GM12865 (cell line): Measurements from ENCODE around the gene PIGR.

Source experiments
- DNase-seq: peaks from one replicate; pipeline ENCODE4 v3.0.0; 2010; ENCODE audit warnings: low read depth
- H3K4me3 ChIP-seq: 2 replicates; pipeline ENCODE4 v1.5.1; 2011; ENCODE audit warnings: mild to moderate bottlenecking, low read depth, low read length, control low read depth
- CTCF ChIP-seq: IDR thresholded peaks from 2 replicates; pipeline ENCODE4 v1.5.1; 2011; ENCODE audit warnings: low read length, control low read depth, low read depth, inconsistent platforms; ENCODE audit not compliant: insufficient read depth; ENCODE audit errors: missing control alignments

PIGR gene

DNA sequence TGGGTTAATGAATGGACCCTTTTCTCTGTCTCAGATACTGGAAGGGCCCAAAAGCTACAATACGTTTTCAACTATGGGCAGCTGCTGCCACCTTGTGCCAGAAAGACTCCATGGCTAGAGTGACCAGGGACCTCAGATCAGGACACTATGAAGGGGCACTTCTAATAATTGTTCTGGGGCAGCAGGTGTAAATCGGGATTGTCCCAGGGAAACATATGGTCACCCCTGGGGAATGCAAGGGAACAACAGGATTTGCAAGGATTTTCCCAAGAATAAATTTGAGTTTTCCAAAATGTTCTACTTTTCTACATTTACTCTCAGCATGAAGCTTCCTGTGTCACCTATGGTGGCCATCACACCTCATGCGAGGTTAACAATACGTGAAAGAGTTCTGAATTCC is 36.0 kb upstream of the PIGR start:
- peak; percentile 82 for TF ChIP-seq CTCF
- H3K4me3 ChIP-seq, result no peak overlapping the region
- DNase-seq, result peak; percentile 68

DNA sequence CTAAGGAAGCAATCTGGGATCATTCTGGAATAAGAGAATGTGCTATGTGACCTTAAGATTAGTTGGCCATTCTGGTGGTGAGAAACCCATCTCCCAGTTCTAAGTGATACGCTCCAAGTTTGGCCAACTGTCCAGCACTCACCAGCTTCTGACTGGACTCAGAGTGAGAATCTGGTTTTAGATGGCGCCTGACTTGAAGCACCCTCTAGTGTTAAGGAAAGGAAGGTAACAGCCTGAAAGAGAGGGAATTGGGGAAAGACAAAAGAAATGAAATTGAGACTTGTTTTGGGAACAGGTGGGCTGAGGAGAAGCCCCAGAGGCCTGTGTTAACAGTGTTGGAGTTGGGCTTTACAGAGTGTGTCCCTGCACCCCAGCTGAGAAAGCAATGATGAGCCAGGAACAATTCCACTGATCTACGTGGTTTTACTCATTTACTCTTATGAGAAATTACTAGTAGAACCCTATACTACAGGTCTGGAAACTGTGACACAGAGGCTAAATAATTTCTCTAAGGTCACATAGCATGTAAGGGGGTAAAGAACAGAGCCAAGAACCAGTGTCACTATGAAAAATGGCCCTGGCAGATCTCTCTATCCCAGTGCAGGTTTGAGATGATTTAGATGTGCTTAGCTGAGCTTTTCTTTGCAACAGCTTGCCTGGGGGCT is 33.2 kb upstream of the PIGR start:
- peak; percentile 41 for DNase-seq

DNA sequence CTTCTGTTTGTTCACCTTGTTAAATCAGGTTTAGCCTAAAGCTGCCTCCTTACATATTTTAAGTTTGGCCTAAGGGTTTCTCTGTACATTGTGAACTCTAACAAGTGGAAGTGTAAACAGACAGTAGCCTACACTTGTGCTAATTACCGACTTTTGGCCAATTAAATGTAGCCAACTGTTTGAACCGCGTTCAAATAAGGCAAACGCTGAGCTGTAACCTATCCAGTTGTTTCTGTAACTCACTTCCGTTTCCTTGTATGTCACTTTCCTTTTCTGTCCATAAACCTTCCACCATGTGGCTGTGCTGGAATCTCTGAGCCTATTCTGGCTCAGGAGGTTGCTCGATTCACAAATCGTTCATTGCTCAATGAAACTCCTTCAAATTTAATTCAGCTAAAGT is 32.0 kb upstream of the PIGR start:
- no peak overlapping the region for H3K4me3 ChIP-seq
- DNase-seq, result no peak

More for the DNA sequence above, 33.2 kb upstream of the PIGR start:
- no peak overlapping the region for H3K4me3 ChIP-seq
- peak; percentile 57 for TF ChIP-seq CTCF

GRCh38 chr1:206975306-206975705 is 29.0 kb upstream of the PIGR start:
- no peak for DNase-seq
- no peak overlapping the region for H3K4me3 ChIP-seq
- TF ChIP-seq CTCF, result no peak

More for the DNA sequence above, 32.0 kb upstream of the PIGR start:
- no peak for TF ChIP-seq CTCF

DNA sequence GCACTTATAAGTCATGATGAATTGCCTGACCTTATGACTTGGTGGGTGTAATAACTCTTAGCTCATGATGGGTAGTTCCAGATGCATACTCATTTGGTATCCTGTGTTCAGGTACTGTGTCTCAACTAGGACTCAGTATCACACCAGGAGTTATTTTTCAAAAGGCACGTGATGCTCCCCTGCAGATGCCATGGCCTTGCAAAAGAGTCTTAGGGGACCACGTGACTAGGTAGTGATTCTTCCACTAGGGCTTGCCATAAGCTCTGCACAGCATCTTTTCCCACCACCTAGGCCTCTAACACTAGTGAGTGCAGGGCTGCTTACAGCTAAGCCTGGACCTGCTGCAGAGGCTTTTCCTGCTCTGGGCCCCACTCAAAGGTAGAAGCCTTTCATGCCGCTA is 27.9 kb upstream of the PIGR start:
- H3K4me3 ChIP-seq, result no peak overlapping the region
- no peak for TF ChIP-seq CTCF
- no peak for DNase-seq

GRCh38 chr1:206972728-206973127 is 26.5 kb upstream of the PIGR start:
- TF ChIP-seq CTCF, result no peak
- DNase-seq, result no peak
- no peak overlapping the region for H3K4me3 ChIP-seq
